Activated naive CD4-positive, alpha-beta T cell treated with anti-CD3 and anti-CD28 coated beads, Interleukin-2, amount 10 ng/mL, durations not matched to agents 7 days and 5 days (primary cell): ENCODE data around the gene SPATA12.

Source experiments
- CTCF ChIA-PET: fragments of 350-600 bp; sonication (Branson Sonifier 250); formaldehyde crosslinking; loops from one replicate; lab custom pipeline; 2021; ENCODE audit warnings: antibody characterized with exemption; lab: Charles Lee
- DNase-seq: peaks from one replicate; pipeline ENCODE4 v3.0.0-alpha.2; 2020
- H3K27ac Mint-ChIP-seq: one replicate; pipeline ENCODE4 v1.8.0; 2021; ENCODE audit warnings: mild to moderate bottlenecking, moderate library complexity, mixed read lengths
- H3K27me3 Mint-ChIP-seq: one replicate; pipeline ENCODE4 v1.8.0; 2021; ENCODE audit warnings: mild to moderate bottlenecking, mixed read lengths
- H3K36me3 Mint-ChIP-seq: one replicate; pipeline ENCODE4 v1.8.0; 2021; ENCODE audit warnings: mixed read lengths
- H3K4me1 Mint-ChIP-seq: one replicate; pipeline ENCODE4 v1.8.0; 2021; ENCODE audit warnings: mixed read lengths
- H3K4me3 Mint-ChIP-seq: one replicate; pipeline ENCODE4 v1.8.0; 2021; ENCODE audit warnings: mild to moderate bottlenecking, moderate library complexity, mixed read lengths
- H3K9me3 Mint-ChIP-seq: one replicate; pipeline ENCODE4 v1.8.0; 2021; ENCODE audit warnings: mixed read lengths

Gene SPATA12

GRCh38 chr3:57036952-57037351 is 23.5 kb upstream of the SPATA12 start:
- H3K36me3 Mint-ChIP-seq = no peaks in the 10 kb centered on the region
- H3K27ac Mint-ChIP-seq = no peak overlapping the region
- H3K4me1 Mint-ChIP-seq = no peaks in the 10 kb centered on the region
- no peak overlapping the region for H3K4me3 Mint-ChIP-seq
- CTCF ChIA-PET = no interaction called here
- H3K9me3 Mint-ChIP-seq = no peaks in the 10 kb centered on the region
- H3K27me3 Mint-ChIP-seq = peaks cover 25% of the 10 kb centered on the region
- DNase-seq = no peak

- Mint-ChIP-seq H3K4me1 (no peaks in the 10 kb centered on the region), H3K27me3 (peaks cover 15% of the 10 kb centered on the region), H3K4me3 (no peak overlapping the region)
Measured at GRCh38 chr3:57038466-57039164, 21.8 kb upstream of the SPATA12 start.

GRCh38 chr3:57041674-57042073 is 18.8 kb upstream of the SPATA12 start:
- no peak for DNase-seq
- peaks cover 20% of the 10 kb centered on the region for H3K27me3 Mint-ChIP-seq
- no peak overlapping the region for H3K4me3 Mint-ChIP-seq
- CTCF ChIA-PET = interaction anchor here (0.7 kb wide), 1 partner anchor 43 kb away, joined by 3 read pairs; no protein-coding TSS in a partner anchor
- no peaks in the 10 kb centered on the region for H3K4me1 Mint-ChIP-seq
- H3K36me3 Mint-ChIP-seq = no peaks in the 10 kb centered on the region
- no peak overlapping the region for H3K27ac Mint-ChIP-seq
- H3K9me3 Mint-ChIP-seq = no peaks in the 10 kb centered on the region

More at GRCh38 chr3:57038466-57039164, 21.8 kb upstream of the SPATA12 start:
- Mint-ChIP-seq H3K36me3 (no peaks in the 10 kb centered on the region), H3K9me3 (no peaks in the 10 kb centered on the region), H3K27ac (no peak overlapping the region)
- no peak for DNase-seq
- CTCF ChIA-PET = no interaction called here

GRCh38 chr3:57043518-57043917 is 16.9 kb upstream of the SPATA12 start:
- CTCF ChIA-PET = no interaction called here
- Mint-ChIP-seq H3K27ac (no peak overlapping the region), H3K4me3 (no peak overlapping the region), H3K27me3 (peaks cover 28% of the 10 kb centered on the region), H3K9me3 (no peaks in the 10 kb centered on the region), H3K36me3 (no peaks in the 10 kb centered on the region), H3K4me1 (no peaks in the 10 kb centered on the region)
- no peak for DNase-seq

GRCh38 chr3:57046101-57046765 is 14.2 kb upstream of the SPATA12 start:
- no peak overlapping the region for H3K4me3 Mint-ChIP-seq
- H3K9me3 Mint-ChIP-seq = no peaks in the 10 kb centered on the region
- H3K27me3 Mint-ChIP-seq = peaks cover 30% of the 10 kb centered on the region
- DNase-seq = no peak
- no peaks in the 10 kb centered on the region for H3K4me1 Mint-ChIP-seq
- CTCF ChIA-PET = interaction anchor here (1.3 to 1.7 kb wide), 2 partner anchors 9 to 32 kb away, joined by 3 read pairs; no protein-coding TSS in a partner anchor
- H3K36me3 Mint-ChIP-seq = no peaks in the 10 kb centered on the region
- no peak overlapping the region for H3K27ac Mint-ChIP-seq

- DNase-seq = no peak
- peaks cover 26% of the 10 kb centered on the region for H3K27me3 Mint-ChIP-seq
- no peaks in the 10 kb centered on the region for H3K4me1 Mint-ChIP-seq
- CTCF ChIA-PET = no interaction called here
- H3K9me3 Mint-ChIP-seq = no peaks in the 10 kb centered on the region
- H3K36me3 Mint-ChIP-seq = no peaks in the 10 kb centered on the region
- no peak overlapping the region for H3K4me3 Mint-ChIP-seq
- no peak overlapping the region for H3K27ac Mint-ChIP-seq
Measured at GRCh38 chr3:57048052-57048671, 12.3 kb upstream of the SPATA12 start.

GRCh38 chr3:57048728-57049127 is 11.7 kb upstream of the SPATA12 start:
- CTCF ChIA-PET = no interaction called here
- Mint-ChIP-seq H3K27me3 (peaks cover 26% of the 10 kb centered on the region), H3K4me3 (no peak overlapping the region)

GRCh38 chr3:57052662-57053061 is 7.8 kb upstream of the SPATA12 start:
- H3K27me3 Mint-ChIP-seq = peaks cover 19% of the 10 kb centered on the region
- no peaks in the 10 kb centered on the region for H3K9me3 Mint-ChIP-seq
- DNase-seq = no peak
- no peak overlapping the region for H3K27ac Mint-ChIP-seq
- H3K4me1 Mint-ChIP-seq = no peaks in the 10 kb centered on the region
- H3K4me3 Mint-ChIP-seq = no peak overlapping the region
- H3K36me3 Mint-ChIP-seq = no peaks in the 10 kb centered on the region
- CTCF ChIA-PET = no interaction called here

More at GRCh38 chr3:57048728-57049127, 11.7 kb upstream of the SPATA12 start:
- Mint-ChIP-seq H3K27ac (no peak overlapping the region), H3K36me3 (no peaks in the 10 kb centered on the region), H3K9me3 (no peaks in the 10 kb centered on the region), H3K4me1 (no peaks in the 10 kb centered on the region)
- no peak for DNase-seq

GRCh38 chr3:57053122-57053521 is 7.3 kb upstream of the SPATA12 start:
- Mint-ChIP-seq H3K4me1 (no peaks in the 10 kb centered on the region), H3K36me3 (no peaks in the 10 kb centered on the region), H3K27me3 (peaks cover 14% of the 10 kb centered on the region), H3K27ac (no peak overlapping the region), H3K4me3 (no peak overlapping the region), H3K9me3 (no peaks in the 10 kb centered on the region)
- CTCF ChIA-PET = no interaction called here
- no peak for DNase-seq

GRCh38 chr3:57057351-57057750 is 3.1 kb upstream of the SPATA12 start:
- Mint-ChIP-seq H3K4me3 (no peak overlapping the region), H3K27ac (no peak overlapping the region), H3K36me3 (no peaks in the 10 kb centered on the region), H3K27me3 (no peaks in the 10 kb centered on the region), H3K4me1 (peaks cover 2% of the 10 kb centered on the region), H3K9me3 (no peaks in the 10 kb centered on the region)
- DNase-seq = no peak
- CTCF ChIA-PET = no interaction called here

- Mint-ChIP-seq H3K27me3 (peaks cover 3% of the 10 kb centered on the region), H3K27ac (no peak overlapping the region), H3K4me1 (peaks cover 4% of the 10 kb centered on the region), H3K9me3 (no peaks in the 10 kb centered on the region), H3K4me3 (no peak overlapping the region), H3K36me3 (no peaks in the 10 kb centered on the region)
- no peak for DNase-seq
- CTCF ChIA-PET = interaction anchor here (1.0 to 1.1 kb wide), 2 partner anchors 41 to 52 kb away, joined by 3 read pairs; no protein-coding TSS in a partner anchor
Measured at GRCh38 chr3:57059411-57059810, 1.1 kb upstream of the SPATA12 start.

- DNase-seq = no peak
- H3K4me1 Mint-ChIP-seq = peaks cover 4% of the 10 kb centered on the region
- CTCF ChIA-PET = no interaction called here
- H3K27me3 Mint-ChIP-seq = peaks cover 3% of the 10 kb centered on the region
- no peaks in the 10 kb centered on the region for H3K36me3 Mint-ChIP-seq
- no peak overlapping the region for H3K27ac Mint-ChIP-seq
- no peak overlapping the region for H3K4me3 Mint-ChIP-seq
- H3K9me3 Mint-ChIP-seq = no peaks in the 10 kb centered on the region
Measured at GRCh38 chr3:57061556-57061955, 1.1 kb downstream of the SPATA12 start.

- DNase-seq = no peak
- no peaks in the 10 kb centered on the region for H3K9me3 Mint-ChIP-seq
- CTCF ChIA-PET = no interaction called here
- H3K27me3 Mint-ChIP-seq = peaks cover 3% of the 10 kb centered on the region
- peaks cover 4% of the 10 kb centered on the region for H3K4me1 Mint-ChIP-seq
- H3K27ac Mint-ChIP-seq = no peak overlapping the region
- no peaks in the 10 kb centered on the region for H3K36me3 Mint-ChIP-seq
- no peak overlapping the region for H3K4me3 Mint-ChIP-seq
Measured at GRCh38 chr3:57062101-57062631, 1.7 kb downstream of the SPATA12 start.

GRCh38 chr3:57063032-57063431 is 2.6 kb downstream of the SPATA12 start:
- Mint-ChIP-seq H3K27ac (peak overlapping the region; percentile 9), H3K4me3 (no peak overlapping the region), H3K9me3 (no peaks in the 10 kb centered on the region), H3K4me1 (peaks cover 4% of the 10 kb centered on the region), H3K36me3 (no peaks in the 10 kb centered on the region), H3K27me3 (peaks cover 3% of the 10 kb centered on the region)
- CTCF ChIA-PET = no interaction called here
- no peak for DNase-seq
